Endodermal cell (in vitro differentiated cells): Measurements from ENCODE around the gene CD300LF. TPM values are rescaled to one million over a fixed set of nuclear protein-coding genes. Genes with fewer than 3 reads are reported as not detected.
A peak's percentile ranks its signal among the peaks of the same experiment; 100 is the strongest.

Source experiments
- DNase-seq: peaks from one replicate; pipeline ENCODE4 v3.0.0-alpha.2; 2017
- H3K27ac ChIP-seq: 2 replicates; pipeline ENCODE4 v1.5.1; 2013; ENCODE audit warnings: mild to moderate bottlenecking, low read depth, low read length, moderate library complexity
- H3K27me3 ChIP-seq: 2 replicates; pipeline ENCODE4 v1.6.1; 2013; ENCODE audit warnings: mild to moderate bottlenecking, low read length, moderate library complexity; ENCODE audit not compliant: insufficient read depth, control insufficient read depth, poor library complexity, severe bottlenecking
- H3K36me3 ChIP-seq: 2 replicates; pipeline ENCODE4 v1.7.0; 2013; ENCODE audit warnings: mild to moderate bottlenecking, low read length, moderate library complexity; ENCODE audit not compliant: control insufficient read depth, insufficient read depth
- H3K4me1 ChIP-seq: one replicate; pipeline ENCODE4 v1.7.0; 2013; ENCODE audit warnings: low read length; ENCODE audit not compliant: control insufficient read depth, insufficient read depth
- H3K4me3 ChIP-seq: 2 replicates; pipeline ENCODE4 v1.5.1; 2013; ENCODE audit warnings: mild to moderate bottlenecking, low read length, moderate library complexity
- H3K9ac ChIP-seq: 2 replicates; pipeline ENCODE4 v1.6.1; 2013; ENCODE audit warnings: mild to moderate bottlenecking, low read length, moderate library complexity; ENCODE audit not compliant: poor library complexity, severe bottlenecking; ENCODE audit errors: extremely low read depth
- H3K9me3 ChIP-seq: 2 replicates; pipeline ENCODE4 v1.6.1; 2013; ENCODE audit warnings: mild to moderate bottlenecking, low read length, moderate library complexity; ENCODE audit not compliant: control insufficient read depth
- H3K27ac Mint-ChIP-seq: 2 replicates; pipeline ENCODE4 v1.8.0; 2020; ENCODE audit warnings: mixed read lengths
- H3K27me3 Mint-ChIP-seq: 2 replicates; pipeline ENCODE4 v1.8.0; 2021; ENCODE audit warnings: mild to moderate bottlenecking, mixed read lengths; ENCODE audit not compliant: insufficient read depth
- H3K36me3 Mint-ChIP-seq: 2 replicates; pipeline ENCODE4 v1.8.0; 2020; ENCODE audit warnings: low read depth, mixed read lengths
- H3K4me1 Mint-ChIP-seq: 2 replicates; pipeline ENCODE4 v1.8.0; 2020; ENCODE audit warnings: mixed read lengths
- H3K4me3 Mint-ChIP-seq: 2 replicates; pipeline ENCODE4 v1.8.0; 2020; ENCODE audit warnings: mild to moderate bottlenecking, moderate library complexity, mixed read lengths
- H3K9me3 Mint-ChIP-seq: 2 replicates; pipeline ENCODE4 v1.8.0; 2020; ENCODE audit warnings: mild to moderate bottlenecking, mixed read lengths
- WGBS, 2 experiments: methylation state at CpG; one replicate each; pipeline versions ENCODE4 v1.1.5 to v1.1.7; 2013; ENCODE audit warnings: missing lambda C conversion rate in 2 of 2, mixed read lengths in 1 of 2; ENCODE audit not compliant: insufficient coverage in 1 of 2, insufficient read length in 1 of 2; 5-methylcytosine and 5-hydroxymethylcytosine counted together
- microRNA-seq: library from miRNA; unstranded; fragments of <30 nt; microRNA quantifications from one replicate; pipeline ENCODE4 v1.2.0, GENCODE V29; 2020; ENCODE audit warnings: borderline microRNAs expressed
- total RNA-seq, 2 donors: library from RNA; stranded (reverse); fragmentation: NEBNext Ultra II Directional in 1 of 2; extraction: Animal tissue kit (Norgen Biotek cat#: 25700) in 1 of 2; gene quantifications; 2 replicates in 1 of 2; 3 replicates in 1 of 2; pipeline ENCODE4 v1.2.1, GENCODE V29; 2021
- TF ChIP-seq, protein P1 (sequence below): fragments of 200-600 bp; sonication (generic); conservative IDR thresholded peaks from 2 replicates; pipeline ENCODE4 v1.5.0; 2021; ENCODE audit warnings: antibody characterized with exemption, mild to moderate bottlenecking

The CD300LF gene
- total RNA-seq, 2 donors from 2014 or later = not detected

DNA sequence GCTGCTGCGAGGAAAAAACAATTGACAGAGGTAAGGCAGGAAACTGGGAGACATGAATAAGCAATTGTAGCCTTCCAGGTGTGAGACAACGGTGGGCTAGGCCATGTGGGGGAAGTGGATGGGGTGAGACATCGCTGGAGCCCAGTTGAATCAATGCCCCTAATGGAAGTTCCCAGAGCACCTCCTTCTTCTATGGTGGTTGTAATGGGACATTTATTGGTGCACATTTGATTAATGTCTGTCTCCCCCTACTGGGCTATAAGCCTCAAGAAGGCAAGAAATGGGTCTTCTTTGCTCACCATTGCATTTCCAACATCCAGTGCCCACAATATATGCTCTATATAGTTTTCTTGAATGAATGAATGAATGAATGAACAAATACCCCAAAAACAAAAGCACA lies 66.5 kb downstream of the CD300LF start:
- Mint-ChIP-seq H3K9me3 (no peaks in the 10 kb centered on the region), H3K4me1 (peaks cover 51% of the 10 kb centered on the region), H3K4me3 (no peak overlapping the region), H3K36me3 (no peaks in the 10 kb centered on the region), H3K27me3 (no peaks in the 10 kb centered on the region), H3K27ac (peak overlapping the region; percentile 28)
- Histone ChIP-seq H3K9me3 (peaks cover 5% of the 10 kb centered on the region), H3K4me1 (peaks cover 10% of the 10 kb centered on the region), H3K27ac (no peak overlapping the region), H3K27me3 (no peaks in the 10 kb centered on the region), H3K9ac (no peak overlapping the region), H3K36me3 (no peaks in the 10 kb centered on the region), H3K4me3 (peak overlapping the region; percentile 27)
- 69 to 75% methylated on average over 2 to 3 of the region's 3 CpGs for WGBS, 2 experiments
- DNase-seq = peak; percentile 70
- TF ChIP-seq, protein P1, sequence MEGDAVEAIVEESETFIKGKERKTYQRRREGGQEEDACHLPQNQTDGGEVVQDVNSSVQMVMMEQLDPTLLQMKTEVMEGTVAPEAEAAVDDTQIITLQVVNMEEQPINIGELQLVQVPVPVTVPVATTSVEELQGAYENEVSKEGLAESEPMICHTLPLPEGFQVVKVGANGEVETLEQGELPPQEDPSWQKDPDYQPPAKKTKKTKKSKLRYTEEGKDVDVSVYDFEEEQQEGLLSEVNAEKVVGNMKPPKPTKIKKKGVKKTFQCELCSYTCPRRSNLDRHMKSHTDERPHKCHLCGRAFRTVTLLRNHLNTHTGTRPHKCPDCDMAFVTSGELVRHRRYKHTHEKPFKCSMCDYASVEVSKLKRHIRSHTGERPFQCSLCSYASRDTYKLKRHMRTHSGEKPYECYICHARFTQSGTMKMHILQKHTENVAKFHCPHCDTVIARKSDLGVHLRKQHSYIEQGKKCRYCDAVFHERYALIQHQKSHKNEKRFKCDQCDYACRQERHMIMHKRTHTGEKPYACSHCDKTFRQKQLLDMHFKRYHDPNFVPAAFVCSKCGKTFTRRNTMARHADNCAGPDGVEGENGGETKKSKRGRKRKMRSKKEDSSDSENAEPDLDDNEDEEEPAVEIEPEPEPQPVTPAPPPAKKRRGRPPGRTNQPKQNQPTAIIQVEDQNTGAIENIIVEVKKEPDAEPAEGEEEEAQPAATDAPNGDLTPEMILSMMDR = peak; percentile 69

DNA sequence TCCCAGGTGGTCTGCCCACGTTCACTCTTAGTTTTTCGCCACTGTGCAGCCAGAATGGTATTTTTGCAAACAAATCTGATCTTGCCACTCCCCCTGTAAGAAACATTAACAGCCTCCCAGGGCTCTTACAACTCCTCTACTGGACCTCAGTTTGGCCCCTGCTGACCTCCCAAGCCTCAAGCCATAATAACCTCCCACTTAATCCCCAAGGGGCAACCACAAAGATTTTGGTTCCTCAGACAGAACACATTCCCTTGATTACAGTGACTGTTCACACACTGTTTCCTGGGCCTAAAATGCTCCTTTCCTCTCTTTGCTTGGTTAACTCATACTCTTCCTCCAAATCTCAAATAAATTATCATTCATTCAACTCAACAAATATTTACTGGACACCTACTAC lies 67.7 kb downstream of the CD300LF start:
- Histone ChIP-seq H3K27me3 (no peaks in the 10 kb centered on the region), H3K4me3 (peak overlapping the region; percentile 16), H3K9me3 (peaks cover 5% of the 10 kb centered on the region), H3K4me1 (peaks cover 5% of the 10 kb centered on the region), H3K9ac (no peak overlapping the region), H3K36me3 (no peaks in the 10 kb centered on the region), H3K27ac (no peak overlapping the region)
- H3K4me1 Mint-ChIP-seq = peaks cover 54% of the 10 kb centered on the region
- WGBS, 2 experiments = 79 to 80% methylated on average over 2 of the region's 2 CpGs
- no peak for DNase-seq
- H3K27ac Mint-ChIP-seq = peak overlapping the region; percentile 6
- no peaks in the 10 kb centered on the region for H3K9me3 Mint-ChIP-seq
- no peak overlapping the region for H3K4me3 Mint-ChIP-seq
- H3K36me3 Mint-ChIP-seq = no peaks in the 10 kb centered on the region
- TF ChIP-seq, protein P1 = no peak
- H3K27me3 Mint-ChIP-seq = no peaks in the 10 kb centered on the region

DNA sequence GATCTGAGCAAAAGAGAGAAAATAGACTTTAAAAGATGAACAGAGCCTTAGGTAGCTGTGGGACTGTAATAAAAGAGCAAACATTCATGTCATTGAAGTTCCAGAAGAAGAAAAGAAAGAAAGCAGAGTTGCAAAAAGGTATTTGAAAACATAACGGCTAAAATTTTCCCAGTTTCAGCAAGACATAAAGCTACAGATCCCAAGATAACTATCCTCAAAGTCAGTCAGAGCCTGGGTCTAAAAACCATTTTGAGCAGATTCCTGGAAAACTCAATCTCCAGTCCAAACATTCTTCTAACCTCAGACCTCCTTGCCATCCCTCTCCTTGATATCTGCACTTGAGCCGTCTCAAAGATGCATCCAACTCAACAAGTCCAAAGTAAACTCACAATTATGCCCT lies 68.3 kb downstream of the CD300LF start:
- H3K27ac Mint-ChIP-seq = peak overlapping the region; percentile 6
- no peak overlapping the region for H3K9ac ChIP-seq
- no peaks in the 10 kb centered on the region for H3K9me3 Mint-ChIP-seq
- H3K4me3 ChIP-seq = peak overlapping the region; percentile 16
- H3K4me1 Mint-ChIP-seq = peaks cover 49% of the 10 kb centered on the region
- peaks cover 5% of the 10 kb centered on the region for H3K9me3 ChIP-seq
- peaks cover under 1% of the 10 kb centered on the region for H3K36me3 ChIP-seq
- TF ChIP-seq, protein P1 = no peak
- 87 to 88% methylated on average over 2 of the region's 2 CpGs for WGBS, 2 experiments
- no peaks in the 10 kb centered on the region for H3K4me1 ChIP-seq
- no peaks in the 10 kb centered on the region for H3K36me3 Mint-ChIP-seq
- H3K27me3 ChIP-seq = no peaks in the 10 kb centered on the region
- H3K4me3 Mint-ChIP-seq = peak overlapping the region; percentile 47
- no peak overlapping the region for H3K27ac ChIP-seq
- DNase-seq = no peak
- no peaks in the 10 kb centered on the region for H3K27me3 Mint-ChIP-seq

Small RNAs within 50 kb of the gene (microRNA-seq; reads per million reads assigned to microRNA genes)
- gene MIR3615 = 20.0 reads per million, percentile 56 among the genes with 10 or more reads in this experiment

Other genes with a start within 250 kb of the CD300LF start
- gene CD300A, start 246.3 kb downstream of the CD300LF start, total RNA-seq = not detected
- gene CD300LB, start 181.4 kb downstream of the CD300LF start, total RNA-seq = not detected
- gene CD300C, start 166.8 kb downstream of the CD300LF start, total RNA-seq = not detected
- gene CD300H, start 145.4 kb downstream of the CD300LF start, total RNA-seq = not detected
- gene CD300LD, start 120.6 kb downstream of the CD300LF start, total RNA-seq = not detected
- gene CD300E, start 89.2 kb downstream of the CD300LF start, total RNA-seq = 1 to 10 TPM in 1 of 2 donors, under 1 TPM in 1; 0.75 to 1.5 TPM
- gene RAB37, start 24.3 kb upstream of the CD300LF start, total RNA-seq = 1 to 10 TPM; 6.8 to 8.4 TPM
- 100 to 1,000 TPM; 116 to 138 TPM for gene NHERF1, start 35.7 kb upstream of the CD300LF start, total RNA-seq
- gene NAT9, start 63.4 kb upstream of the CD300LF start, total RNA-seq = 10 to 100 TPM; 58.3 to 77.3 TPM
- gene GRIN2C, start 147.0 kb upstream of the CD300LF start, total RNA-seq = under 1 TPM; 0.24 to 0.31 TPM
- gene FDXR, start 160.1 kb upstream of the CD300LF start, total RNA-seq = 10 to 100 TPM; 17.3 to 19.4 TPM
- gene FADS6, start 180.7 kb upstream of the CD300LF start, total RNA-seq = 1 to 10 TPM; 4.7 to 5.7 TPM
- under 1 TPM; 0.11 to 0.13 TPM for gene USH1G, start 210.3 kb upstream of the CD300LF start, total RNA-seq
- gene OTOP2, start 211.3 kb upstream of the CD300LF start, total RNA-seq = not detected
- not detected for gene OTOP3, start 223.0 kb upstream of the CD300LF start, total RNA-seq